ENCODE data around the gene NELL1. TPM values are rescaled to one million over a fixed set of nuclear protein-coding genes. Genes with fewer than 3 reads are reported as not detected.

NELL1 gene
- total RNA-seq, 2 donors from 2014 or later: not detected

GRCh38 chr11:21481255-21481654 lies 811.9 kb downstream of the NELL1 start:
- intact Hi-C loops (cut with DNase I): no loop called here
- no peak for DNase-seq (ENCODE audit: low spot score)

GRCh38 chr11:21484039-21484438 lies 814.7 kb downstream of the NELL1 start:
- DNase-seq (ENCODE audit: low spot score): no peak
- intact Hi-C loops (cut with DNase I): no loop called here

- no peak for DNase-seq (ENCODE audit: low spot score)
- intact Hi-C loops (cut with DNase I): no loop called here
Observed at GRCh38 chr11:21485006-21485405, 815.6 kb downstream of the NELL1 start.

DNA sequence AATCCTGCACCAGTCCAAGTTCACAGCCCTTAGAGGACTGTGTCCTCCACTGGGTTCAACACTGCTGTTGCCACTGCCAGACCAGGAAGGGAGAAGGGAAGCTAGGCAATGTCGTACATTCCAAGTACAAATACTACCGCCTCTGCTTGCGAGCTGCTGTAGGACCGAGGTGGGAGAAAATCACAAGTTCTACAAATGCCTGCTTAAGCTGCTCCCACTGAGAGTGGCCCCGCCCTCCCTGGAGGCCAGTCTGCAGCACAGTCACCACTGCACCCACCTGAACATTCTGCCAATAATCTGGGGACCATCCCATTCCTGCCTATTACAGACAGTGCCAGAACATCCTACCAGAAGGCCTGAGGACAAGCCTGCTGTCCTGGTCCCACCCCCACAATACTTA lies 816.0 kb downstream of the NELL1 start:
- DNase-seq (ENCODE audit: low spot score): no peak
- intact Hi-C loops (cut with DNase I): no loop called here

DNA sequence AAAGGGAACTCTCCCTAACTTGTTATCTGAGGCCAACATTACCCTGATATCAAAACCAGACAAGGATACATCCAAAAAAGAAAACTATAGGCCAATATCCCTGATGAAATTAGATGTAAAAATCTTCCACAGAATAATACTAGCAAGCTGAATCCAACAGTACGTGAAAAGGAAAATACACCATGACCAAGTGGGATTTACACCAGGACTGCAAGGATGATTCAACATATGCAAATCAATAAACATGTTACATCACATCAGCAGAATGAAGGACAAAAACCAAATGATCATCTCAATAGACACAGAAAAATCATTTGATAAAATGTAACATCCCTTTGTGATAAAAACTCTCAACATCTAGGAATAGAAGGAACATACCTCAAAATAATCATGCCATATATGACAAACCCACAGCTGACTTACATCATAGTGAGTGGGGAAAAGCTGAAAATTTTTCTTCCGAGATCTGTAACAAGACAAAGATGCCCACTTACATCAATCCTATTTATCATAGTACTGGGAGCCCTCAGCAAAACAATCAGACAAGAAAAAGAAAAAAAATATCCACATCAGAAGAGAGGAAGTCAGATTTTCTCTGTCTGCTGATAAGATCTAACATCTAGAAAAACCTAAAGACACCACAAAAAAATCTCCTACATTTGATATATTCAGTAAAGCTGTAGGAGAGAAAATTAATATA lies 820.2 kb downstream of the NELL1 start:
- intact Hi-C loops (cut with DNase I): no loop called here
- DNase-seq (ENCODE audit: low spot score): no peak

DNA sequence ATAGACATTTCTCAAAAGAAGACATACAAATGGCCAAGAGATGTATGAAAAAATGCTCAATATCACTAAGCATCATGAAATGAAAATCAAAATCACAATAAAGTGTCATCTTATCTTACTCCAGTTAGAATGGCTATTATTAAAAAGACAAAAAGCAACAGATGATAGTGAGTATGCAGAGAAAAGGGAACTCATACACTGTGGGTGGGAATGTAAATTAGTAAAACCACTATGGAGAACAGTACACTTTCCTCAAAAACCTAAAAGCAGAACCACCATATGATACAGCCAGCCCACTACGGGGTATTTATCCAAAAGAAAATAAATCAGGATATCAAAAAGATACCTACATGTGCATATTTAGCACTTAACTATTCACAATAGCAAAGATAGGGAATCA lies 823.5 kb downstream of the NELL1 start:
- intact Hi-C loops (cut with DNase I): no loop called here
- DNase-seq (ENCODE audit: low spot score): no peak

GRCh38 chr11:21494946-21495345 lies 825.6 kb downstream of the NELL1 start:
- no peak for DNase-seq (ENCODE audit: low spot score)
- intact Hi-C loops (cut with DNase I): no loop called here

GRCh38 chr11:21495879-21496278 lies 826.5 kb downstream of the NELL1 start:
- intact Hi-C loops (cut with DNase I): no loop called here

GRCh38 chr11:21501245-21501644 lies 831.9 kb downstream of the NELL1 start:
- no peak for DNase-seq (ENCODE audit: low spot score)
- intact Hi-C loops (cut with DNase I): no loop called here

More at GRCh38 chr11:21495879-21496278, 826.5 kb downstream of the NELL1 start:
- no peak for DNase-seq (ENCODE audit: low spot score)

- intact Hi-C loops (cut with DNase I): no loop called here
- DNase-seq (ENCODE audit: low spot score): no peak
Observed at GRCh38 chr11:21505070-21505469, 835.7 kb downstream of the NELL1 start.

- peak; percentile 76 for DNase-seq (ENCODE audit: low spot score)
- intact Hi-C loops (cut with DNase I): no loop called here
Observed at GRCh38 chr11:21511835-21512440, 842.6 kb downstream of the NELL1 start.

DNA sequence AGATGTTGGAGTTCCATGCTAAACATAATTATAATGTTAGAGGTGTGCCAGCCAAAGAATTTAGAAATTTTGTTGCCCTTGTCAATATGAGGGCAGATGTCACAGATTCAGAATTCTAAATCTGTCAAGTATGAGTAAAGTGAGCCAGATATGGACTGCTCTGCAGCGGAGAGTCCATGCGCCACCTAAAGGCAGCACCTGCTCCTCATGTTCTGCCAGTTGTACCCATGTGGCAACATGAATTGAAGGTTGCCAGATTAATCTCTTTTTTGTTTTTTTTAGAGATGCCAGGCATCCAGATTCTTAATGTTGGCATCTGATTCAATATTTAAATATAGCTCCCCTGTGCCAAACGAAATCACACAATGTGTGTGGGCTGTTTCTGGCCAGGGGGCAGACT lies 844.9 kb downstream of the NELL1 start:
- no peak for DNase-seq (ENCODE audit: low spot score)
- intact Hi-C loops (cut with DNase I): no loop called here

DNA sequence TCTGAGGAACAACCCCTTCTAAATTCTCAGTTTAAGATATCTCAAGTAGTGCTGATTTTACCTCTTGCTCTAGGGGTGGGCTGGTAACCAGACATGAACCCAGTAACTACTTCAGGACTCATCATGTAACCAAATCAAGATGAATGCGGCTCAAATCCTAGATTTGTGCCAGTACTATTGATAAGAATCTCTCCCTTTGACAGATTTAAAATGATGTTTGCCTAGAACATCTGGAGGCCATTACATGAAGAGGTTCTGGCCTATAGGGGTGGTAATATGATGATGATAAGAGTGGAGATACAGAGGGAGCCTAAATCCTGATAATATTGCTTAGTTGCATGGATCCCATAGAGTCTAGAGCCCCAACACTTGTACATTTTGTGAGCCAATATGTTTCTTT lies 850.9 kb downstream of the NELL1 start:
- intact Hi-C loops (cut with DNase I): no loop called here
- DNase-seq (ENCODE audit: low spot score): no peak

GRCh38 chr11:21529187-21529586 lies 859.8 kb downstream of the NELL1 start:
- DNase-seq (ENCODE audit: low spot score): no peak
- intact Hi-C loops (cut with DNase I): no loop called here

- DNase-seq (ENCODE audit: low spot score): no peak
- intact Hi-C loops (cut with DNase I): no loop called here
Observed at GRCh38 chr11:21534288-21534687, 864.9 kb downstream of the NELL1 start.

DNA sequence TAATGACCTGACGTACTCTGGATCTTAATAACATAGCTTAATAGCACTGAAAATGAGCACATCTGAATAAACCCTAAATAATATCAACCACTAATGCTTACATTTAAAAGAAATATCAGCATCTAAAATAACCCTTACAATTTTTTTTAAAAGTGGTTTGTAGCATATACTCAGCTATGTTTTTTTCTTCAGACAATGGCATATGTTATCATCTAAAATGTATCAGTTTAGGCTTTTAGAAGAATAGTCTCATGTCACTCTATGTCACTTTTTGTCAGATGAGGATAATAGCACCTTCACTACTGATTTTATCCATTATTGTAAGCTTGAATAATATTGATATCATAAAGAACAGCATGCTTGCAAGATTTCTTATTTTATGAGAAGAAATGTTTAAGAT lies 868.6 kb downstream of the NELL1 start:
- DNase-seq (ENCODE audit: low spot score): no peak
- intact Hi-C loops (cut with DNase I): no loop called here

GRCh38 chr11:21541187-21541751 lies 871.9 kb downstream of the NELL1 start:
- intact Hi-C loops (cut with DNase I): no loop called here
- no peak for DNase-seq (ENCODE audit: low spot score)

GRCh38 chr11:21543901-21544300 lies 874.5 kb downstream of the NELL1 start:
- DNase-seq (ENCODE audit: low spot score): no peak
- intact Hi-C loops (cut with DNase I): no loop called here

- no peak for DNase-seq (ENCODE audit: low spot score)
- intact Hi-C loops (cut with DNase I): no loop called here
Observed at GRCh38 chr11:21545699-21546098, 876.3 kb downstream of the NELL1 start.

DNA sequence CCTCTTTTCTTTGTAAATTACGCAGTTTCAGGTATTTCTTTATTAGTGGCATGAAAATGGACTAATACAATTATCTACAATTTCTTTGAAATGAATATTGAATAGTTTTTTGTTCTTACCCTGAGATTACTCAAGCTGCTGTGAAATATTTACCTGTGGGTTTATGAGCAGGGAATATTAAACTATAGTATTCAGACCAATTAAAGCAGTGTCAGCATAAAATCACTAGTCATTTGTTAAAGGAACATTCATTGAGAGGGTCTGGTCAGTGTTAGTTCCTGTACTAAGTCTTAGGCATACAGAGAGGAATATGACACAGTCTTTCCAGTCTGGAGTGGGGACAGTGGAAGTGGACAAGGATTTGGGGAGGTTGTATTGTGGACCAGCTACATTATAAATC lies 877.3 kb downstream of the NELL1 start:
- DNase-seq (ENCODE audit: low spot score): no peak
- intact Hi-C loops (cut with DNase I): no loop called here

GRCh38 chr11:21552911-21553310 lies 883.5 kb downstream of the NELL1 start:
- no peak for DNase-seq (ENCODE audit: low spot score)
- intact Hi-C loops (cut with DNase I): no loop called here

Measured in posterior vena cava (tissue), 2 donors.